Stimulated activated CD4-positive, alpha-beta T cell treated with anti-CD3 and anti-CD28 coated beads, Interleukin-12 subunit alpha, Interleukin-12 subunit beta, amount 100 ng/mL, for 24 hours (primary cell): ENCODE data around the gene PELI1.
A peak's percentile ranks its signal among the peaks of the same experiment; 100 is the strongest.

Source experiments
- DNase-seq, 2 experiments: peaks; one replicate each; pipeline ENCODE4 v3.0.0-alpha.2; 2020; ENCODE audit warnings: low read depth in 2 of 2

PELI1 gene, protein sequence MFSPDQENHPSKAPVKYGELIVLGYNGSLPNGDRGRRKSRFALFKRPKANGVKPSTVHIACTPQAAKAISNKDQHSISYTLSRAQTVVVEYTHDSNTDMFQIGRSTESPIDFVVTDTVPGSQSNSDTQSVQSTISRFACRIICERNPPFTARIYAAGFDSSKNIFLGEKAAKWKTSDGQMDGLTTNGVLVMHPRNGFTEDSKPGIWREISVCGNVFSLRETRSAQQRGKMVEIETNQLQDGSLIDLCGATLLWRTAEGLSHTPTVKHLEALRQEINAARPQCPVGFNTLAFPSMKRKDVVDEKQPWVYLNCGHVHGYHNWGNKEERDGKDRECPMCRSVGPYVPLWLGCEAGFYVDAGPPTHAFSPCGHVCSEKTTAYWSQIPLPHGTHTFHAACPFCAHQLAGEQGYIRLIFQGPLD

DNA sequence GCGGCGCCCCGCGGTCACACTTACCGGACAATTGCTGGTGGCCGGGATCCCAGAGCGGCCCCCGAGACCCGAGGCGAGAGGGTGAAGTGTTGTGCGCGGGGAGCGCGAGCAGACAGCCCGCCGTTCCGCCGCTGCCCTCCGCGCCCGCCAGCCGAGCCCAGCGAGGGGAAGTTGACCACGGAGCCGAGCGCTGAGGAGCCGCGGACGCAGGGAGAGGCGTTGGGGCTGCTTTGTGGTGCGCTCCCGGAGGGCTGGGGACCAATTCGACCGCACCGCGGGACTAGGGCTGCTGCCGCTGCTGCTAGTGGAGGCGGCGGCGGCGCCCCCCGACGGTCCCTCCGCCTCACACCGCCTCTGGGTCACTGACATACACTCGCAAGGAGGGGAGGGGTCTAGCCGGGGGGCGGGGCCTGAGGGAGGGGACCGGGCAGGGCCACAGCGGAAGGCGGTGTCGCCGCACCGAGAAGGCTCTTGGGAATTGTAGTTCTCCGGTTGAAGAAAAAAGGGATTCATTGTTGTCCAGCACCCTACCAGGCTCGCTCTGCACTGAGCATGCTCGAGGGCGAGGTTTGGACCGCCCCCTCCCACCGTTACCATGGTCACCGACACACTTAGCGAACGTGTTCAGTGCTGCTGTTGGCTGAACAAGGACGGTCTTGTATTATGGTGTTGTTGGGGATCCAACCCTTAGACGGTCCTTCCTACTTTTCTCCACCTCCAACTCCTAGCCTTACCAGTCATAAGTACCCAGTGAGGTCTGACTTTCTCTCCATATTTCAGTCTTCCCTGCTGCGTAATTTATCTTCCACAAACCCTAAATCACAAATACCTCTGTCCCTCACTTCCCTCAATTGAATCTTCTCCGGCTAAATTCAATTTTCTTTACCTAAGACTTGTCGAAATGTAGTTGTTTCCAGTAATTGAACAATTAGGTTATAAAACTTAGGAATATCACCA, at the start of gene PELI1:
Gene PELI1, minus strand, starts transcription at position 364 of the 957 bp plus-strand sequence. CDS start 36,110 bp downstream, outside the sequence.
- peak; percentile 85 to 86 for DNase-seq

- no peak for DNase-seq
These were observed 49.3 kb upstream of the PELI1 start for GRCh38 chr2:64193491-64193890.

- no peak for DNase-seq
These were observed 48.5 kb upstream of the PELI1 start for GRCh38 chr2:64192664-64193105.

DNA sequence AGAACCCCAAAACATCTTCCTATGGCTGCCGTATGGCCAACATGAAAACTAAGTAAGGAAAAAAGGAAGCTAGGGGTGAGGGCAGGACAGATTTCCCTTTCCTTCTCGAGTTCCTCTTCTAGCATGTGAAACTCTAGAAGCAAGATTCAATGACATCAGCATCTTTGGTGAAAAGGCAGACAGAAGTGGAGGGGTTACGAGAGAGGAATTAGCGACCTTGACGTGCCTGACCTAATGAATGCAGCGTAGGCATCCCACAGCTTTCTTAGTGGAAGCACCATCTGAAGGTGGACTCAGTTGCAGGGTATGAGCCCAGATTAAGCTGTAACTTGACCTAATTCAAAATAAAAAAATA, 47.9 kb upstream of the PELI1 start:
- no peak for DNase-seq

GRCh38 chr2:64189586-64189985, 45.4 kb upstream of the PELI1 start:
- no peak for DNase-seq

GRCh38 chr2:64189167-64189566, 44.9 kb upstream of the PELI1 start:
- DNase-seq, result no peak

DNA sequence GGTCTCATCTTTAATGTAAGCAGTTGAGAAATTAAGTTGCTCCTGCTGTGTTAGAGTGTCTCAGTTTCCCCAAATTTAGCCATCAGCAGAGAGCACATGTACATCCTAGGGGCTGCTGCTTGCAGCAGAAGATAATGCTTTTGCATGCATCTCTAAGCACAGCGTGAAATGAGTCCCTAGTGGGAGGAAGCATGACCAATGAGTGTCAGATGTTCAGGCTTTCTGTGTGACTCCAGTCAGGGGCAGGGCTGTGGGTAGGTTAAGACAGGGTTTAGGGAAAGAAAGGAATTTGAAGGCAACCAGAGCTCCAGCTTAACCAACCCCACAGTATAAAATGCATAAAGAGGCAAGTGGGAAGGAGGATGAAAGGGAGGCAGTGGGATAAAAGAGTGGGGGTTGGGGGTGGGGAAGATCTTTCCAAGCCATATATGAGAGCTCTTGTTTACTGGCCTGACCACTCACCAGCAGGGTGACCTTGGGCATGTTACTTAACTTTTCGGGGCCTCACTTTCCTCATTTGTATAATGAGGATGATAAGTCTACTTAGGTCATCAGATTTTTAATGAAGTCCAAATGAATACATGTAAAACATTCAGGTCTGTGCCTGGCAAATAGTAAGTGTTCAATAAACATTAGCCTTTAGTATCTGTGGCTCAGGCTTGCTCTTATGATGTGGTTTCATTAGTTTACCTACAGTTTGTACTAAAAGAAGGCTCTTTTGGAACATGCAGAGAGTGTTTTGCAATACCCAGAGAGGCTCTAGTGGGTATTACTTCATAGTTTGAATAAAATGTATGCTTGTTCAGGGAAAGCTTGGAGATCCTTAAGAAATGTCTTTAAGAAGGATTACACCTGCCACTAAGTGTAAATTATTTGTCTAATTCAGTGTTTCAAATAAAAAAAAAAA, 42.7 kb upstream of the PELI1 start:
- no peak for DNase-seq

DNA sequence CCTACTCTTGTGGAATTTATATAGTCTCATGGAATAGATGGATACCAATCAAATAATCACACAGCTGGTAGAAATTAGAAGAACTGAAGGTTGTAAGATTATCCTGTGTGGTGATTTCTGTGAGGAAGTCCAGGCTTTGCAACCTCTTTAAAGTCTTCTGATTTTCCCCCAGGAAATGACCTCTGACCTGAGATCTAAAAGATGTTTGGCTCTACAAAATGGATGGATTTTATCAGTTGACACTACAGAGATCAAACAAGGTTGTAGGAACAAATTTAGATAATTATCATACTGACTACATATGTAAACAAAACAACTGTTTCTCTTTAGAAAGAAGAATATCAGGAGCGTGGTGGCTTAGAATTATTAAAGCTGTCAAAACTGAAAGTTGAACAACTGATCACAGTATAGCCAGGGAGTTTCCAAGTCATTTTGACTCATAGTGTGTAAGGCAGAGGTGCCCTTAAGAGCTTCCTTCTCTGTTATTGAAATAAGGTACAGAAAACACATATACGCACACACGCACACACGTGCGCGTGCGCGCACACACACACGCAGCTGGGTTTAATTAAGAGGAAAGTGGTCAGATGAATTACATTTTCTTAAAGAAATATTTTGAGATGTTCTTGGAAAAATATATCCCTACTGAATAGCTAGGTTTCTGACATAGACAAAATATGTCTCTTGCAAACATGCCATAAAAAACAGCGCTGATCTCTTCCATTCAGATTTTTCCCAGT, 35.5 kb upstream of the PELI1 start:
- no peak for DNase-seq

GRCh38 chr2:64177315-64177714, 33.1 kb upstream of the PELI1 start:
- DNase-seq, result no peak

GRCh38 chr2:64175419-64176197, 31.4 kb upstream of the PELI1 start:
- no peak for DNase-seq

GRCh38 chr2:64173156-64174135, 29.2 kb upstream of the PELI1 start:
- no peak for DNase-seq

DNA sequence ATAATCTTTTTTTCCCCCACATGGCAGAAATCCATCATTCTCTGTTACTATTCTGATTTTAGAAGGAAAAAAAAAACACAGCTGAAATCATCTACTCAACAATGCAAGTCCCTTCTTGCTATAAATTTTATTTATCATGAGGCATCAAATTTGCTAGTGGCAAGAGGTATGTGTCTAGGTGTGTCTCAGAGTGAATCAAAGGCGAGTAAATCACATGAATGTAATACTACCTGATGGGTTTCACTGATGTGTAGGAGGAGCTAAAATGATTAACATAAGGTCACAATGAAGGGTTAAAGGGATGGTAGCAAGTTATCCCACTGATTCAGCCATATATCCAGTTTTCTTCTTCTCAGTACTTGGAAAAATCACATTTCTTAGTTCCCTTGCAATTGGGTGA, 24.5 kb upstream of the PELI1 start:
- DNase-seq, result no peak

GRCh38 chr2:64168201-64168600, 24.0 kb upstream of the PELI1 start:
- DNase-seq, result no peak

- no peak for DNase-seq
These were observed 22.6 kb upstream of the PELI1 start for GRCh38 chr2:64166637-64167420.

- no peak for DNase-seq
These were observed 22.0 kb upstream of the PELI1 start for GRCh38 chr2:64166212-64166611.

DNA sequence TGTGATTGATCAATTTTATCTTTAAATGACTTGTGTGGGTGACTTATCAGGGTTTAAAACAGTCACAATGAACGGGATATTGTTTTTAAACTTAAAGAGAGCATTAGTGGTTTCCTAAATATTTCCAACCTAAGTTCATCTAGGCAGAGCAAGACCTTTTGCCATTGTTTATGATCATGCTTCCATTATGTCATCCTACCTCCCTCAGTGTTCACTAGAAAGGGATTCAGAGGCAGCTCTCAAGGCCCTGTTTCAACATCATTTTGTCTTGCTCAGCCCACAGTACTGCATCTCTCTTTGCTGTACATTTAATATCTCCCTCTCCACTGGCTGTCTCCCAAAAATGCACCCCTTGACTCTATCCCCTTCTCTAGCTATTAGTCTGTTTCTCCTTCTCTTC, 21.5 kb upstream of the PELI1 start:
- no peak for DNase-seq

DNA sequence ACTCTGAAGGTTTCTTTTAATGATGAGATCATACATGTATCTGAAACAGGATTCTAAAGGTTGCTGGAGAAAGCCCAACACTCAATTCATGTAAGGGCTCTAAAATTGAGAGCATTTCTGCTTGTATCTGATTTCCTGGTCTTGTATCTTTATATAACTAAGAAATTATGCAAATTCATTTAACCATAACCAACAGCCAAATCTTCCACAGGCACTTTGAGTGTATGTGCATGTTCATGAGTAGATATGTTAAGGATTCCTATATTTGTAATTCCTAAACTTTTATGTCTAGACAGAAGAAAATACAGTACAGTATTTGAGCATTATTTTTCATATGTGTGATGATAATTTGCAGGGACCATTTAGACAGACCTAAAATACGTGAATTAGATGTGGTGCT, 20.4 kb upstream of the PELI1 start:
- DNase-seq, result no peak

DNA sequence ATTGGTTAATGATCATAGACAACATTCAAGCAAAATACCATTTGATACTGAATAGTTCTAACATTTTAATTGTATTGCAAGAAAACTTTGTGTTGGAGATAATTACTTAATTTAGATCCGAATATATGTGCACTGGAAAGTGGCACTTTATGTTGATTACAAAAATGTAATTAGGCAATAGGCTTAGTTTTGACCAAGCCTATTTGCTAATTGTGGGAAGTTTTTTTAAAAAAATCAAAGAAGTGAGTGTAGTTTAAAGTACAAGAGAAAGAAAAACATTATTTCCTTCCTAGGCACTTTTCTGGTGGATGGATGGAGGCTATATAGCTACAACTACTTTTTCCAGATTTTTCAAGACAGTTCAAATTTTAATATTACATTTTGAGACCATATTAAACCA, 18.3 kb upstream of the PELI1 start:
- DNase-seq, result no peak
